Activated naive CD8-positive, alpha-beta T cell treated with anti-CD3 and anti-CD28 coated beads, Interleukin-2, amount 10 ng/mL, durations not matched to agents 7 days and 5 days (primary cell): ENCODE measurements around the gene FKBP10. TPM values are rescaled to one million over a fixed set of nuclear protein-coding genes. Genes with fewer than 3 reads are reported as not detected.

Experiments used
- ATAC-seq: fragments of 150-1000 bp; cut with Tn5 transposase; one replicate; pipeline ENCODE4 v1.10.0; 2021; ENCODE audit warnings: low read depth, moderate library complexity
- POLR2A ChIA-PET: fragments of 350-600 bp; sonication (Branson Sonifier 250); formaldehyde crosslinking; loops from one replicate; lab custom pipeline; 2021; ENCODE audit warnings: antibody characterized with exemption; lab: Charles Lee
- DNase-seq: peaks from one replicate; pipeline ENCODE4 v3.0.0; 2021
- H3K27ac Mint-ChIP-seq: one replicate; pipeline ENCODE4 v1.8.0; 2022; ENCODE audit warnings: mild to moderate bottlenecking, mixed read lengths
- H3K27me3 Mint-ChIP-seq: one replicate; pipeline ENCODE4 v1.8.0; 2022; ENCODE audit warnings: mild to moderate bottlenecking, moderate library complexity, mixed read lengths
- H3K36me3 Mint-ChIP-seq: one replicate; pipeline ENCODE4 v1.8.0; 2021; ENCODE audit warnings: mild to moderate bottlenecking, mixed read lengths
- H3K4me1 Mint-ChIP-seq: one replicate; pipeline ENCODE4 v1.8.0; 2021; ENCODE audit warnings: mixed read lengths
- H3K4me3 Mint-ChIP-seq: one replicate; pipeline ENCODE4 v1.8.0; 2022; ENCODE audit warnings: mild to moderate bottlenecking, moderate library complexity, mixed read lengths
- H3K9me3 Mint-ChIP-seq: one replicate; pipeline ENCODE4 v1.8.0; 2021; ENCODE audit warnings: mixed read lengths
- total RNA-seq, 2 experiments: library from RNA; stranded (reverse); gene quantifications; one replicate each; pipeline ENCODE4 v1.2.3, GENCODE V29; 2021

Gene FKBP10
- total RNA-seq, result under 1 TPM; 0.53 to 0.94 TPM

DNA sequence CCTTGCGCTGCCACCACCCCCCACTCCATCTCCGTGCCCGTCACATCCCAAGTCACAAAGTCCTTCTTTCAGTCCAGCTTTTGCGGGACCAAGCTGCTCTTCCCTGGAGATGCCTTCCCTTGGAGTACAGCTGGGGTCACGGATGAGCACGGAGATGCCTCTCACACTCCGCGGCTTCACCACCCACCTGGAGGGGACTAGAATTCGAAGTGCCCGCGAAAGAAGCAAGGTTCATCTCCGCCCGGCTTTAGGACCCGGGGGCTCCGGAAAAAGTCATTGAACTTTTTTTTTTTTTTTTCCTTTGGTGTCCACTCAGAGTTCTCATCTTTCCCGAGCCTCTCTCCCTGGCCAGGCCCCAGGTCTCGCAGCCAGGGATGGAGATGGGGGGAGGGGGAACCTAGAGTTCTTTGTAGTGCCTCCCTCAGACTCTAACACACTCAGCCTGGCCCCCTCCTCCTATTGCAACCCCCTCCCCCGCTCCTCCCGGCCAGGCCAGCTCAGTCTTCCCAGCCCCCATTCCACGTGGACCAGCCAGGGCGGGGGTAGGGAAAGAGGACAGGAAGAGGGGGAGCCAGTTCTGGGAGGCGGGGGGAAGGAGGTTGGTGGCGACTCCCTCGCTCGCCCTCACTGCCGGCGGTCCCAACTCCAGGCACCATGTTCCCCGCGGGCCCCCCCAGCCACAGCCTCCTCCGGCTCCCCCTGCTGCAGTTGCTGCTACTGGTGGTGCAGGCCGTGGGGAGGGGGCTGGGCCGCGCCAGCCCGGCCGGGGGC, at the start of gene FKBP10:
FKBP10 (plus strand) TSS at position 624 of the 771 bp plus-strand sequence; CDS start at position 655, 31 bp downstream.
- ATAC-seq (no peak), DNase-seq (no peak)
- Mint-ChIP-seq H3K27ac (peak within 1 kb of the TSS; percentile 66), H3K36me3 (no peaks in the 10 kb centered on the region), H3K9me3 (no peaks in the 10 kb centered on the region), H3K4me1 (peaks cover 8% of the 10 kb centered on the region), H3K4me3 (peak within 1 kb of the TSS; percentile 87), H3K27me3 (peaks cover 13% of the 10 kb centered on the region)
- POLR2A ChIA-PET, result interaction anchor here (1.0 to 2.9 kb wide), 4 partner anchors 52 to 123 kb away, joined by 3 to 16 read pairs (median 4); partner anchors contain the start of genes ACLY, EIF1 and KLHL11

GRCh38 chr17:41763327-41763726, 49.5 kb upstream of the FKBP10 start:
- Mint-ChIP-seq H3K36me3 (no peaks in the 10 kb centered on the region), H3K27ac (no peak overlapping the region), H3K27me3 (no peaks in the 10 kb centered on the region), H3K9me3 (no peaks in the 10 kb centered on the region), H3K4me3 (no peak overlapping the region), H3K4me1 (no peaks in the 10 kb centered on the region)
- POLR2A ChIA-PET, result no interaction called here
- no peak for ATAC-seq
- no peak for DNase-seq

- peaks cover 2% of the 10 kb centered on the region for H3K4me1 Mint-ChIP-seq
- ATAC-seq (no peak), DNase-seq (no peak)
- H3K27me3 Mint-ChIP-seq, result no peaks in the 10 kb centered on the region
- no peak overlapping the region for H3K4me3 Mint-ChIP-seq
- no peaks in the 10 kb centered on the region for H3K9me3 Mint-ChIP-seq
- POLR2A ChIA-PET, result no interaction called here
- no peak overlapping the region for H3K27ac Mint-ChIP-seq
- peaks cover 1% of the 10 kb centered on the region for H3K36me3 Mint-ChIP-seq
Measured at GRCh38 chr17:41766135-41766534, 46.7 kb upstream of the FKBP10 start.

- Mint-ChIP-seq H3K27me3 (no peaks in the 10 kb centered on the region), H3K36me3 (peaks cover 1% of the 10 kb centered on the region), H3K9me3 (no peaks in the 10 kb centered on the region), H3K4me3 (no peak overlapping the region), H3K4me1 (peaks cover 7% of the 10 kb centered on the region), H3K27ac (no peak overlapping the region)
- POLR2A ChIA-PET, result no interaction called here
- DNase-seq (no peak), ATAC-seq (no peak)
Measured at GRCh38 chr17:41767324-41768042, 45.3 kb upstream of the FKBP10 start.

DNA sequence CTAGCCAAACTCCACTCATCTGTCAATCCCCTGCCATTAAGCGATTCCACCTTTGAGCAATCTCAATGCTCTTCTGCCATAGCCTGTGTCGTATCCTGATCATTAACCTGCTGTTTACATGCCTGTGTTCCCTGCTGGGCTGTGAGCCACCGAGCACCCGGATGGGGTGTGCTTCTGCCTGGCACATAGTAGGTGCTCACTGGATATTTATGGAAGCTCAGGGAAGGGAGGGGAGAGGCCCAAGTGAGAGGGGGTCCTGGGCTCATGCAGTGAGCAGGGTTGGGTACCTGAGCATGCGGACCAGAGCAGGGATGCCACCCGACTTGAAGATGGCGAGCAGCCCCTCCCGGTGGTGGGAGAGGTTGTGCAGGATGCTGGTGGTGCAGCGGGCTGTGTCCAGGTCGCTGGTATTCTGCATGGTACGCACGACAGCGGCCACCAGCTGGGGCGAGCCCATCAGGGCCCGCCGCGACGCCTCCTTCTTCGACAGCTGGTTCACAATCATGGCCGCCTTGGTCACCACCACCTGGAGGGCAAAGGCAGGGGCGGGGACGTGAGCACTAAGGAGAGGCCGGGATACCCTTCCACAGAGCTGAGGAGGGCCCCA, 44.0 kb upstream of the FKBP10 start:
- no peaks in the 10 kb centered on the region for H3K27me3 Mint-ChIP-seq
- POLR2A ChIA-PET, result no interaction called here
- no peak overlapping the region for H3K27ac Mint-ChIP-seq
- no peaks in the 10 kb centered on the region for H3K9me3 Mint-ChIP-seq
- ATAC-seq (no peak), DNase-seq (no peak)
- H3K36me3 Mint-ChIP-seq, result peaks cover 1% of the 10 kb centered on the region
- no peak overlapping the region for H3K4me3 Mint-ChIP-seq
- H3K4me1 Mint-ChIP-seq, result peaks cover 7% of the 10 kb centered on the region

DNA sequence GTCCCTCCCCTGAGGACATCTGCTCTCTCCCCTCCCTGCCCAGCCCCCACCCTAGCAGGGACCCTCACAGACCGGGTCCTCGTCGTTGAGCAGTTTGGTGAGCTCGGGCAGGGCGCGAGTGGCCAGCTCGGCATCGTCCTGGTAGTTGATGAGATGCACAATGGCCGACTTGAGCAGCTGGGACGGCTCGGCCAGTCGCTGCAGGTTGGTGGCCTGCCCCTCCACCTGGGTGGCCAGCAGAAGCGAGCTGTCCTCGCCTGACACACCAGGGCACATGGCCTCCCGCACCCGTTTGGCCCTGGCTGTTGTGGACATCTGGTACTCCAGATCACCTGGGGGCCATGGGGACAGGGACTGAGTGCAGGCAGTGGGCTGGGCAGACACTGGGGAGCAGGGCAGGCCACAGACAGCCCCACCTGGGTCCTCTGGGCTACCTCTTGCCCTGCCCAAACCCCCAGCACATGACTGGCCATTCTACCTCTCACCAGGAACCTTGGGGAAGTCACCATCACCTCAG, 43.4 kb upstream of the FKBP10 start:
- no peaks in the 10 kb centered on the region for H3K27me3 Mint-ChIP-seq
- no peak for ATAC-seq
- H3K4me3 Mint-ChIP-seq, result no peak overlapping the region
- no peaks in the 10 kb centered on the region for H3K9me3 Mint-ChIP-seq
- DNase-seq, result no peak
- H3K36me3 Mint-ChIP-seq, result peaks cover 1% of the 10 kb centered on the region
- H3K27ac Mint-ChIP-seq, result no peak overlapping the region
- POLR2A ChIA-PET, result no interaction called here
- peaks cover 7% of the 10 kb centered on the region for H3K4me1 Mint-ChIP-seq

DNA sequence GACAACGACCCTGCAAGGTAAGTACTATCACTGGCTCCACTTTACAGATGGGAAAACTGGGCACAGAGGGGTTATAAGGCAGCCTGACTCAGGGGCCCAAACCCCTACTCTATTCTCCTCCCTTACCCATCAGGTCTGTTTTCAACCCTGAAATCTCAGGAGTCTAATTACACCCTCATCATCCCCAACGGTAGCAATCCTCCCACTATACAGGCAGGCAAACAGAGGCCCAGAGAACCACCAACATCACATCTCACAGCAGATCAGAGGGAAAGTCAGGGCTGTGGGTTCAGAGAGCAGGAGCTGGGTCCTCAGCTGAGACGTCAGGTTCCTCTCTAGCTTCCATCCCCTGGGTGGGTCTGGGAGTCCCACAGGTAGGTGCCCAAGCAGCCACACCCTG, 42.8 kb upstream of the FKBP10 start:
- no peaks in the 10 kb centered on the region for H3K27me3 Mint-ChIP-seq
- H3K27ac Mint-ChIP-seq, result no peak overlapping the region
- peaks cover 7% of the 10 kb centered on the region for H3K4me1 Mint-ChIP-seq
- ATAC-seq (no peak), DNase-seq (no peak)
- H3K4me3 Mint-ChIP-seq, result no peak overlapping the region
- peaks cover 1% of the 10 kb centered on the region for H3K36me3 Mint-ChIP-seq
- H3K9me3 Mint-ChIP-seq, result no peaks in the 10 kb centered on the region
- POLR2A ChIA-PET, result no interaction called here

DNA sequence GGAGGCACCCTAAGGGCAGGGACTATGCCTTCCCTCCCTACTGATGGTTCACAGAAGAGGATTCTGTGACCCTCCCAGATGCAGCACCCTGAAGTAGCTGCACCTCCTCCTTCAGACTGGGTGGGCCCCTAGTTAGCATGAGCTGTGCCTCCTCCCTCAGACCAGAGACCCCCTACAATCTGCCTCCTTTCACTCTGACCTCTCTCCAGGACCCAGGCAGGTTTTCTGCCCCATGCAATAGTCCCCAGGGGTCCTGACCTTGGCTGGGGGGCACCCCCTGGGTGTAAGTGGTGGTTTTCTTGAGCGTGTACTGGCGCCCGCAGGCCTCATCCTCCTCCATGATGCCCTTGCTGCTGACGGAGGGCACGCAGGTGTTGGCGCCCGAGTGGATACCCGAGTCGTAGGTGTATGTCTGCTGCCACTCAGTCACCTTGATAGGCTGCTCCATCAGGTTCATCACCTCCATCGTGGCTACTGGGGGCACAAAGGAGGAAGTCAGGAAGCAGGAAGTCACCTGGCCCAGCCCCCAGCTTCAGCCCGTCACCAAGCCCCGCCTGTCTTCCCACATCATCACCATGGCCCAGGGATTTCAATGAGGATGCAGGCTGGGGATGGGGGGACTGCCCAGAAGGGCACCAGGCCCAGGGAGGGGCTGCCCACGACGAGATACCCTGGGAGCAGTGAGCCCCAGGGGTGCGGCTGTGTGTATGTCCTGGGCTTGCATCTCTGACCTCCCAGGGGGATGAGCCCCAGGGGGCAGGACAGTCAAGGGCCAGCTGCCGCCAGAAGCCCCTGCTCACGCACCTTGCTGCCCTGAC, 41.2 kb upstream of the FKBP10 start:
- Mint-ChIP-seq H3K27ac (peak overlapping the region; percentile 82), H3K9me3 (no peaks in the 10 kb centered on the region)

DNA sequence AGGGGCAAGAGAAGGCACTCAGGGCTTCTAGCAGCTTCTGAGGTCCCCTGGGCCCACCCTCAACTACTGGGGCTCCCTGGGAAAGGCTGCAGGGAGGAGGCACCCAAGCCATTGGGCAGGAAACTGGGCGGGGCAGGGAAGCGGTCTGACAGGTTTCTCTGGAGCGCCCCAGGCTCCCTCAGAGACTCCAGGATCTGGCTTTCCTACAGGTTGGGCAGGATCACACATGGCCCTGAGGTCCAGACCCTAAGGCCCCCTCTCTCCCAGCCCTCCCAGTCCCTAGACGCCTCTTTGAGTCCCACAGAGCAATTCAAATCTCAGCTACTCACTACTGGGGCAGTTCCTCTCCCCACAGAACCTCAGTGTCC, 40.6 kb upstream of the FKBP10 start:
- Mint-ChIP-seq H3K27me3 (no peaks in the 10 kb centered on the region), H3K36me3 (peaks cover 1% of the 10 kb centered on the region), H3K27ac (no peak overlapping the region), H3K4me1 (peaks cover 7% of the 10 kb centered on the region), H3K9me3 (no peaks in the 10 kb centered on the region), H3K4me3 (no peak overlapping the region)
- ATAC-seq (peak; percentile 16), DNase-seq (no peak)
- POLR2A ChIA-PET, result no interaction called here

More for the DNA sequence above, 41.2 kb upstream of the FKBP10 start:
- POLR2A ChIA-PET, result no interaction called here
- no peak for DNase-seq
- peak overlapping the region; percentile 73 for H3K4me3 Mint-ChIP-seq
- H3K4me1 Mint-ChIP-seq, result peaks cover 7% of the 10 kb centered on the region
- H3K36me3 Mint-ChIP-seq, result peaks cover 1% of the 10 kb centered on the region
- peak; percentile 31 for ATAC-seq
- H3K27me3 Mint-ChIP-seq, result no peaks in the 10 kb centered on the region

DNA sequence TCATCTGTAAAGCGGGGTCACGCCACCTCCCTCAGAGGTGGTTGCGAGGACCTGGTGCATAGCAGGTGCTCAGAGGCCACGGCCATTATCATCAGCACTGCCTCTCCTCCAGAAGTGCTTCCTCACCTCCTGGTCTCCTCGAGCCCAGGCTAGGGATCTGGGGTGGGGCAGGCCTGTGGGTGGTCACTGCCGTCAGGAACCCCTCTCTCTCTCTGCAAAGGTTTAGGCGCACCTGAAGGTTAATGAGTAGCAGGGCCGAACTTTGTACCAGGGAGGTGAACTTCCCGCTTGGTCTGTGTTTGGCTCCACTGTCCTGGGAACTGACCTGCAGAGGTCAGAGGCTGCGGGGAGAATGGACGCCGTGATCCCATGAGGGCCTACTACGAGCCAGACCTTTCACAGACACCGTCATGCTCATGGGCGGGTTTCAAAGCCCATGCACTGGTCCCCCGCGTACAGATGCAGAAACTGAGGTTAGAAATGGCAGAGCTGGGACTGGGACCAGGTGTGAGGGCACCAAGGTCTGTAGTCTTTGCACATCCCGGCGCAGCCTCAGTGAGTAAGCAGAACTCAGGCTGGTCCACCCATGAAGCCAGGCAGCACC, 40.1 kb upstream of the FKBP10 start:
- ATAC-seq, result no peak
- H3K27ac Mint-ChIP-seq, result no peak overlapping the region
- no peaks in the 10 kb centered on the region for H3K27me3 Mint-ChIP-seq
- no peak overlapping the region for H3K4me3 Mint-ChIP-seq
- H3K9me3 Mint-ChIP-seq, result no peaks in the 10 kb centered on the region
- peaks cover 1% of the 10 kb centered on the region for H3K36me3 Mint-ChIP-seq
- DNase-seq, result no peak
- POLR2A ChIA-PET, result no interaction called here
- H3K4me1 Mint-ChIP-seq, result peaks cover 7% of the 10 kb centered on the region

GRCh38 chr17:41773190-41773588, 39.6 kb upstream of the FKBP10 start:
- POLR2A ChIA-PET, result no interaction called here

GRCh38 chr17:41773731-41774193, 39.0 kb upstream of the FKBP10 start:
- ATAC-seq, result no peak
- H3K9me3 Mint-ChIP-seq, result no peaks in the 10 kb centered on the region
- no peak overlapping the region for H3K4me3 Mint-ChIP-seq
- H3K27me3 Mint-ChIP-seq, result peaks cover 2% of the 10 kb centered on the region
- POLR2A ChIA-PET, result no interaction called here
- no peak overlapping the region for H3K27ac Mint-ChIP-seq
- no peaks in the 10 kb centered on the region for H3K36me3 Mint-ChIP-seq
- peaks cover 7% of the 10 kb centered on the region for H3K4me1 Mint-ChIP-seq
- no peak for DNase-seq

More at GRCh38 chr17:41773190-41773588, 39.6 kb upstream of the FKBP10 start:
- Mint-ChIP-seq H3K4me3 (no peak overlapping the region), H3K27me3 (no peaks in the 10 kb centered on the region), H3K4me1 (peaks cover 7% of the 10 kb centered on the region), H3K27ac (no peak overlapping the region), H3K9me3 (no peaks in the 10 kb centered on the region), H3K36me3 (peaks cover 1% of the 10 kb centered on the region)
- no peak for DNase-seq
- ATAC-seq, result no peak
